ENCODE measurements around the gene CTNND2. TPM values are rescaled to one million over a fixed set of nuclear protein-coding genes. Genes with fewer than 3 reads are reported as not detected.
A peak's percentile ranks its signal among the peaks of the same experiment; 100 is the strongest.

CTNND2 gene
- total RNA-seq, 1 experiment from 2014 or later = 7.0 TPM

GRCh38 chr5:11878814-11879213, 25.4 kb downstream of the CTNND2 start:
- Histone ChIP-seq H4K5ac (ENCODE audit: insufficient read length, low read depth, low read length) (peak overlapping the region; percentile 35), H3T11ph (ENCODE audit: low read length) (no peak overlapping the region), H3K4me2 (ENCODE audit: insufficient read depth, insufficient read length, low read length) (no peak overlapping the region), H4K8ac (replicated peaks; ENCODE audit: insufficient read length, low read depth, low read length) (no peak overlapping the region), H4K91ac (ENCODE audit: insufficient read length, low read depth, low read length) (no peak overlapping the region), H3K23me2 (ENCODE audit: insufficient read length, low read depth, low read length, poor library complexity, severe bottlenecking) (no peaks in the 10 kb centered on the region), H3K9me3 (ENCODE audit: control insufficient read depth, low read depth, low read length) (no peaks in the 10 kb centered on the region), H3K4ac (ENCODE audit: low read depth, low read length) (no peak overlapping the region), H2BK12ac (ENCODE audit: insufficient read length, low read depth, low read length) (no peak overlapping the region), H2AK5ac (ENCODE audit: insufficient read length, low read length) (no peak overlapping the region), H3K79me2 (ENCODE audit: insufficient read depth, low read length) (no peaks in the 10 kb centered on the region), H3K18ac (ENCODE audit: insufficient read length, low read depth, low read length) (no peak overlapping the region), H2BK20ac (ENCODE audit: low read depth, low read length, poor library complexity, severe bottlenecking) (no peak overlapping the region), H3K27me3 (ENCODE audit: insufficient read depth, low read length) (no peaks in the 10 kb centered on the region), H3K4me1 (ENCODE audit: insufficient read depth, low read length) (no peaks in the 10 kb centered on the region), H3K27ac (ENCODE audit: insufficient read length, low read depth, low read length) (no peak overlapping the region), H2BK5ac (ENCODE audit: insufficient read length, low read length) (no peak overlapping the region), H4K20me1 (ENCODE audit: control insufficient read depth, insufficient read depth, insufficient read length) (no peaks in the 10 kb centered on the region), H2BK15ac (ENCODE audit: low read depth, low read length) (no peak overlapping the region), H2AFZ (ENCODE audit: low read length) (no peak overlapping the region), H3K79me1 (ENCODE audit: insufficient read depth, low read depth, low read length, poor library complexity, severe bottlenecking) (no peaks in the 10 kb centered on the region), H3K23ac (ENCODE audit: insufficient read length, low read depth, low read length) (no peak overlapping the region), H2BK120ac (ENCODE audit: low read depth, low read length, poor library complexity, severe bottlenecking) (no peak overlapping the region), H3K14ac (ENCODE audit: insufficient read depth, low read length) (no peak overlapping the region), H3K56ac (ENCODE audit: insufficient read length, low read depth, low read length) (no peak overlapping the region), H3K9ac (ENCODE audit: extremely low read depth, insufficient read length, low read length) (no peak overlapping the region)
- Mint-ChIP-seq H3K36me3 (ENCODE audit: insufficient read depth in 1 of 3, low read depth in 3 of 3) (peaks cover 0 to 2% (median 0%) of the 10 kb centered on the region in 3 experiments; a peak in 1 of 7 replicates), H3K27me3 (ENCODE audit: low read depth) (no peaks in the 10 kb centered on the region; the same call in 1 of the 2 replicates), H3K4me3 (no peak overlapping the region), H3K27ac (peak overlapping the region in 1 of 3 experiments; percentile 29; a peak in 1 of 7 replicates), H3K4me1 (no peaks in the 10 kb centered on the region), H3K9me3 (peaks cover 2 to 3% of the 10 kb centered on the region in 2 experiments; a peak in 3 of 5 replicates)
- no peak for TF ChIP-seq CTCF (conservative IDR thresholded peaks at IDR 0.05)
- DNase-seq = no peak
- WGBS (ENCODE audit: extremely low coverage, insufficient read length, low lambda C conversion rate) = no CpG with 5 or more reads among the region's 7 CpGs
